ENCODE data around the gene C13orf46.
"Not testable (repeated sequence)": the region's sequence is repeated elsewhere in the genome, so short reads cannot be mapped to it uniquely, and the experiment has no call there.

C13orf46 gene

DNA sequence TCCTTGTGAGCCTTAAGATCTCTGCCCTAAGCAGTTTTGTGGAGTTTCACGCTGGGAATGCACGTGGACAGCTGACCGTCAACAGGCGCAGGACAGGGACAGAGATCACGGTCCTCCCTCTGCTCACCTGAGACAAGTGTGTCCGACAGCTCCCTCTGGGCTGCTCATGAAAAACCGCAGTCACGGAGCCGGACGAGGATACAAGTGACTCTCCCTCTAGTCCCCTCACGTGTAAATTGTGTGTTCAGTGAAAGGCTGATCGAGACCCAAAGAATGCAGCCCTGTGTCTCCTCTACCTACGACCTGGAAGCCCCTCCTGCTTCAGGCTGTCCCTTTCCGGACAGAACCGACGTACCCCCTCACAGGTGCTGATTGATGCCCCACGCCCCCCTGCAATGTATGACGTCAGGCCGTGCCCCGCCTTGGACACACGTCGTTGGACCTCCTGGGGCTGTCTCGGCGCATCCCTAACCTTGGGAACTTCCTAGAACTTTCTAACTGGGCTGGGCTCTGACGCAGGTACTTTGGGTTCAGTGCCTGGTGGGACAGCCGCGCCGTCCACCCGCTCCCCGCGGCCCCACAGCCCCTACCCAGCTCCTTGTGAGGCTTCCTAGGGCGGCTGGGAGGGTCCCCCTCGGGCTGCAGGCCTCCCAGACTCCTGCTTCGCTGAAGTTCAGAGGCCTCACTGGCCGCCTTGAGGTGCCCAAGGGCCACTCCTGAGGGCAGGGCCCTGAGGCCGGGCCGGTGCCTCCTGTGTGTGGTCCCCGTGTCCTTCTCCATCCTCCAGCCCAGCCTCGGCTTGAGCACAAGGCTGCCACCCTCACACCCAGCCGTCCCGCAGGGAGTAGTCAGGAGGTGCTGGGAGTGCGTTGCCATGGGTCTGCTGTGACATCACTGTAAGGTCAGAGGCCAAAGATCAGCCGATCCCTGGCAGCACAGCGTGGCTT, at the start of gene C13orf46:
Gene C13orf46, minus strand, starts transcription at position 859 of the 947 bp plus-strand sequence. Its CDS starts 79 bp downstream, at position 780.
- DNase-seq (ENCODE audit: low read depth in 2 of 2, low spot score in 1 of 2) = no peak

DNA sequence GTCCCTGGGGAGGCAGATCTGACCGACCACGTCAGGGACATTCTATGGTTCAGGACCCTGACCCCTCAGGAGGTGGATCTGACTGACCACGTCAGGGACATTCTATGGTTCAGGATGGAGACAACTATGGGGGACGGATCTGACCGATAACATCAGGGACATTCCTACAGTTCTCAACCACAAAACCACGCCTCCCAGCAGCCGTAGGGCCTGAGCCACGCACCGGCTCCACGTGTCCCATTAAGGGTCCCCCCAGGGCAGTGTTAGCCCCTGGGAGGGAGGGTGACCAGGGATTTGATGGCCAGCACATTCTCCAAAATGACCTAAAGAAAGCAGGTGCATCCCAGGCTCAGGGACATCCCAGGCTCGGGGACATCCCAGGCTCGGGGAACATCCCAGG, 49.0 kb upstream of the C13orf46 start:
- DNase-seq (ENCODE audit: low read depth in 2 of 2, low spot score in 1 of 2) = no peak

- no peak for DNase-seq (ENCODE audit: low read depth in 2 of 2, low spot score in 1 of 2)
These were observed 48.4 kb upstream of the C13orf46 start for GRCh38 chr13:114022309-114022669.

DNA sequence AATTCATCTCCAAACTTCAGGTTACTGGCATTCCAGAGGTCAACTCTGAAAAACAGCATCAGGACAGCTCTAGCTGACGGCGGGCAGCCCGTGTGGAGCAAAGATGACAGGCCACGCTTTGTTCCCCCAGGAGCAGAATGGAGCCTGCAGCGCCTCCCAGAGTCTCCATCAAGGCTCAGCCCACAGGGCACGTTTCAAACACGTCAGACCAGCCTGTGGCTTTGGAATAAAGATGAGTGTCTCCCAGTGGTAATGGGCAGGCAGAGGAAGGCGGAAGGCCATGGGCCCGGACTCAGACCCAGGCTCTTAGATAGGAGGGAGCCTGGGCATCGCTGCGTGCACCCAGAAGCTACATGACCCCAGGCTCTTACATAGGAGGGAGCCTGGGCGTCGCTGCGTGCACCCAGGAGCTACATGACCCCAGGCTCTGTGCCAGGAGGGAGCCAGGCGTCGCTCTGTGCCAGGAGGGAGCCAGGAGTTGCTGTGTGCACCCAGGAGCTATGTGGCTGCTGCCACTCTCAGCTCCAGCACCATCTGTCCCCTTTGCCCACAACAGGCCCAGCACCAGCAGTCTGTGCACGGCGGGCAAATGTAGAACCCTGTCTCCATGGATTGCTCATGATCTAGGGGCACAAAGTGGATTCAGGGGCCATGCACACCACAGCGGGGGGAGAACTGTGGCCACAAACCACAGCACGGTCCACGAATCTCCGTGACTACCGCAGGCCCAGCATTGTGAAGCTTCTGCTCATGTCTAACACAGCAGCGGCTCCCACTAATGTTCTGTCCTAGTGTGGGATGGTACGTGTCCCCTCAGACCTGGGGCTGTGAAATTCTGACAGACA, 47.8 kb upstream of the C13orf46 start:
- DNase-seq (ENCODE audit: low read depth in 2 of 2, low spot score in 1 of 2) = no peak

DNA sequence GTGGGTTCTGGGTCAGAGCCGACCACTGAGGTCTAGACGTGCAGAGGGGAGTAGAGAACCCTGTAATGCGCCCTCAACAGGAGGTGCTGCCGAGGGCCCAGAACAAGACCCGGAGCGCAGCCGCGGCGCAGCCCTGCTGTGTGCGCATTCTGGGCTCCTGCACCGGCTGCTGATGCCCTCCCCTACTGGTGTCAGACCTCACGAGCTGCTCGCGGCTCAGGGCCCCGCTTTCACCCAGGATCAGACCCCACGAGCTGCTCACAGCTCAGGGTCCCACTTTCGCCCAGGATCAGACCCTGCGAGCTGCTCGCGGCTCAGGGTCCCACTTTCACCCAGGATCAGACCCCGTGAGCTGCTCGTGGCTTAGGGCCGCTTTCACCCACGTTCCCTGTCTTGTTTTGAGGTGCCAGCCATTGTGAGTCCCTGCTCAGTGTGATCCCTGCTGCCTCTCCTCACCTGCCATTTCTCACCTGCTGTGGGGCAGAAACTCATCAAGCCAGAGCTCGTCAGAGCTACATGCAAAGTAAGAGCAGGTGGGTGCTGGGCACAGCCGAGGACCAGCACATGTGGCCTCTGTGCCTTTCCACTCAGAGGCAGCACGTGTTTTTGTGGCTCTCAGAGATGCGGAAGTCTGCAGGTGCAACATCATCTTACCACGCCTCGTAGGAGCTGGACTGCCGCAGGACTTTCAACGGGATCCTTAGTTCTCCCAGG, 47.0 kb upstream of the C13orf46 start:
- DNase-seq (ENCODE audit: low read depth in 2 of 2, low spot score in 1 of 2) = no peak

GRCh38 chr13:114020134-114020533, 46.3 kb upstream of the C13orf46 start:
- not testable (repeated sequence) for DNase-seq (ENCODE audit: low read depth in 2 of 2, low spot score in 1 of 2)

- no peak for DNase-seq (ENCODE audit: low read depth in 2 of 2, low spot score in 1 of 2)
These were observed 45.5 kb upstream of the C13orf46 start for GRCh38 chr13:114019367-114019766.

GRCh38 chr13:114018461-114019055, 44.7 kb upstream of the C13orf46 start:
- DNase-seq (ENCODE audit: low read depth in 2 of 2, low spot score in 1 of 2) = no peak

GRCh38 chr13:114017966-114018365, 44.1 kb upstream of the C13orf46 start:
- no peak for DNase-seq (ENCODE audit: low read depth in 2 of 2, low spot score in 1 of 2)

- DNase-seq (ENCODE audit: low read depth in 2 of 2, low spot score in 1 of 2) = no peak
These were observed 43.3 kb upstream of the C13orf46 start for GRCh38 chr13:114017028-114017630.

GRCh38 chr13:114016321-114017027, 42.6 kb upstream of the C13orf46 start:
- no peak for DNase-seq (ENCODE audit: low read depth in 2 of 2, low spot score in 1 of 2)

DNA sequence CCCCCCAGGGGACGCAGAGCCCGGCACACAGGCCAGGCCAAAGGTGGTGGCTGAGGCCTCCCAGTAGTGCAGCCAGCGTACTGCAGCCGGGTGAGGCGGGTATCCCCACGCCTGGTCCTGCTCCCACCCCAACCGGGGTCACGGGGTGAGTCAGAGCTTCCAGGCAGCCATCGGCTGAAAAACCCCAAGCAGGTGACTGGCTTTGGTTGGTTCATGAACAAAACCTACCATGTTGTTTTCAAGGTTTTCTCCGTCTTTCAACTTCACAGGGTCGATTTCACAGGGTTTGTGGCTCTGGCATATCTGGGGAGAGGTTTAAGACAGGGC, 42.1 kb upstream of the C13orf46 start:
- DNase-seq (ENCODE audit: low read depth in 2 of 2, low spot score in 1 of 2) = no peak

- DNase-seq (ENCODE audit: low read depth in 2 of 2, low spot score in 1 of 2) = no peak
These were observed 41.5 kb upstream of the C13orf46 start for GRCh38 chr13:114015111-114015968.

DNA sequence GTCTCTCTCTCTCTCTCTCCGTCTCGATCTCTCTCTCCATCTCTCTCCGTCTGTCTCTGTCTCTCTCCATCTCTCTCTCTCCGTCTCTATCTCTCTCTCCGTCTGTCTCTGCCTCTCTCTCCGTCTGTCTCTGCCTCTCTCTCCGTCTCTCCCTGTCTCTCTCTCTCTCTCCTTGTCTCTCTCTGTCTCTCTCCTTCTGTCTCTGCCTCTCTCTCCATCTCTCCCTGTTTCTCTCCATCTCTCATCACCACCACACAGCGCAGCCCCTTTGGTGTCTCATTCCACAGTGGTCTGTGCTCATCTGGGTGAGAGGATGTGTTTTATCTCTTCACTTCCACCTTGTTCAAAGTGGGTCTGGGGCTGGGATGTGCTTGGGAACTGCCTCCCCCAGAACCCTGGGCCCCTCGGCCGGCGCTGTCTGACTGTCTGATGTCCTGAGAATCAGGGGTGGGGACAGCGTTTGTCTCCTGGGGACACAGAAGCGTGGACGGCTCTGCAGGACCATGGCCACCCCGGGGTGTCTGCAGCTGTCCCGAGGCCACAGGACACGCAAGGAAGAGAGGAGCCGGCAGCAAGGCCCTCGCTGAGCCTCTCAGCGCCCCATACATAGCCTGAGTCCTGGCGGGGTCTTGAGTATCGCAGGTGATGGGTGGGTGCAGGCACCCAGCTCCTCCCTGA, 40.2 kb upstream of the C13orf46 start:
- no peak for DNase-seq (ENCODE audit: low read depth in 2 of 2, low spot score in 1 of 2)

GRCh38 chr13:114013336-114013735, 39.5 kb upstream of the C13orf46 start:
- DNase-seq (ENCODE audit: low read depth in 2 of 2, low spot score in 1 of 2) = no peak

GRCh38 chr13:114012921-114013320, 39.0 kb upstream of the C13orf46 start:
- DNase-seq (ENCODE audit: low read depth in 2 of 2, low spot score in 1 of 2) = no peak

- no peak for DNase-seq (ENCODE audit: low read depth in 2 of 2, low spot score in 1 of 2)
These were observed 38.3 kb upstream of the C13orf46 start for GRCh38 chr13:114012141-114012540.

GRCh38 chr13:114011226-114011625, 37.4 kb upstream of the C13orf46 start:
- no peak for DNase-seq (ENCODE audit: low read depth in 2 of 2, low spot score in 1 of 2)
